Adrenal gland (tissue), 5 donors: ENCODE data around the gene ABCA5.

Experiments used
- CTCF ChIP-seq, 6 experiments: fragments of 450-650 bp in 4 of 6; fragments of 200-600 bp in 2 of 6; sonication (generic) in 1 of 6; IDR thresholded peaks; 1 replicate in 5 of 6; 2 replicates in 1 of 6; pipeline versions ENCODE4 v1.5.1 to v1.8.0; 2016 to 2021; ENCODE audit warnings: antibody characterized with exemption in 6 of 6, mild to moderate bottlenecking in 2 of 6, moderate library complexity in 1 of 6
- POLR2A ChIP-seq, 2 donors: fragments of 450-650 bp; IDR thresholded peaks; one replicate each; pipeline ENCODE4 v1.6.1; 2017; ENCODE audit warnings: antibody characterized with exemption in 2 of 2, mild to moderate bottlenecking in 2 of 2, moderate library complexity in 1 of 2
- donor health status: DM: no; HTN: no; CAD: no.

DNA sequence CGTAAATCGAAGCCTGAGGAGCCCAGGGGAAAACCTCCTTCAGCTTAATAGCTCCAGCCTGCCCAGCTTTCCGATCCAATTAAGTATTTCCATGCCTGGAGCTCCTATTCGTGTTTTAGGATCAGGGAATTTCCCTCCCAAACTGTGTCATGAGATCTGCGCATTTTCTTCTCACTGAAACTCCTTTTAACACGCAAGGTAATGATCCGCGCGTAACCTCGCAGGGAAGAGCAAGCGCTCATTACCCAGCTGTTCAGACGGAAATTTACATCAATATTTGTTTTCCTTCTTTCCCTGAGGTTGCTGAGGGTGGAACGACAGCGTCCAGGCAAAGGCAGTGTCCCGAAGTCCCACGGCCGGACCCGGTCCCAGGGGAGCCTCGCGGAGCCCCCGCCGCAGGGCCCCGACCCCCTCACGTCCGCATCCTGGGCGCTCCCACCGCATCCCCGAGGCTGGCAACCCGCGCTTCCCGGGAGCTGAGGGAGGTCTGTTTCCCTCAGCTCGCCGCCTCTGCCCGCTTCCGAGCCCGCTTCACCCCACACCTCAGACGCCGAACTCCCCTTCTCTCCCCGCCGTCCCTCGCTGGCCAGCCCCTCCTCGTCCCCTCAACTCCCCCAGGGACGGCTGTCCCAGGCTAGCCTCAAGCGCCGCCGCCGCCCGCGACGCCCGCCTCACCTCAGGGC is 415 bp downstream of the ABCA5 start:
- TF ChIP-seq CTCF (IDR thresholded peaks at IDR 0.05) = peak in 1 of 6 experiments; percentile 4
- TF ChIP-seq POLR2A (IDR thresholded peaks at IDR 0.05) = no peak
